Medulla oblongata (tissue), 1 donor: Measurements from ENCODE around the gene GPR146.
"Not testable (repeated sequence)": the region's sequence is repeated elsewhere in the genome, so short reads cannot be mapped to it uniquely, and the experiment has no call there.

Experiments
- DNase-seq: peaks from one replicate; pipeline ENCODE4 v3.0.0-alpha.2; 2015; ENCODE audit errors: extremely low spot score

Gene GPR146

DNA sequence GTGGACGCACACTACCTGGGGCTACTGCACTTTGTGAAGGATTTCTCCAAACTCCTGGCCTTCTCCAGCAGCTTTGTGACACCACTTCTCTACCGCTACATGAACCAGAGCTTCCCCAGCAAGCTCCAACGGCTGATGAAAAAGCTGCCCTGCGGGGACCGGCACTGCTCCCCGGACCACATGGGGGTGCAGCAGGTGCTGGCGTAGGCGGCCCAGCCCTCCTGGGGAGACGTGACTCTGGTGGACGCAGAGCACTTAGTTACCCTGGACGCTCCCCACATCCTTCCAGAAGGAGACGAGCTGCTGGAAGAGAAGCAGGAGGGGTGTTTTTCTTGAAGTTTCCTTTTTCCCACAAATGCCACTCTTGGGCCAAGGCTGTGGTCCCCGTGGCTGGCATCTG, 14.0 kb downstream of the GPR146 start:
- no peak for DNase-seq

DNA sequence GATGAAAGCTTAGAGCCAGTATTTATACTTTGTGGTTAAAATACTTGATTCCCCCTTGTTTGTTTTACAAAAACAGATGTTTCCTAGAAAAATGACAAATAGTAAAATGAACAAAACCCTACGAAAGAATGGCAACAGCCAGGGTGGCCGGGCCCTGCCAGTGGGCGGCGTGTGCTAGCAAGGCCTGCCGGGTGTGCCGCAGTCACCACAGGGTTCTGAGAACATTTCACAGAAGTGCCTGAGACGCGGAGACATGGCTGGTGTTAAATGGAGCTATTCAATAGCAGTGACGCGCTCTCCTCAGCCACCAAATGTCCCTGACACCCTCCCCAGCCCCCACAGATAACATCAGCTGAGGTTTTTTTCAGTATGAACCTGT, 14.5 kb downstream of the GPR146 start:
- no peak for DNase-seq

DNA sequence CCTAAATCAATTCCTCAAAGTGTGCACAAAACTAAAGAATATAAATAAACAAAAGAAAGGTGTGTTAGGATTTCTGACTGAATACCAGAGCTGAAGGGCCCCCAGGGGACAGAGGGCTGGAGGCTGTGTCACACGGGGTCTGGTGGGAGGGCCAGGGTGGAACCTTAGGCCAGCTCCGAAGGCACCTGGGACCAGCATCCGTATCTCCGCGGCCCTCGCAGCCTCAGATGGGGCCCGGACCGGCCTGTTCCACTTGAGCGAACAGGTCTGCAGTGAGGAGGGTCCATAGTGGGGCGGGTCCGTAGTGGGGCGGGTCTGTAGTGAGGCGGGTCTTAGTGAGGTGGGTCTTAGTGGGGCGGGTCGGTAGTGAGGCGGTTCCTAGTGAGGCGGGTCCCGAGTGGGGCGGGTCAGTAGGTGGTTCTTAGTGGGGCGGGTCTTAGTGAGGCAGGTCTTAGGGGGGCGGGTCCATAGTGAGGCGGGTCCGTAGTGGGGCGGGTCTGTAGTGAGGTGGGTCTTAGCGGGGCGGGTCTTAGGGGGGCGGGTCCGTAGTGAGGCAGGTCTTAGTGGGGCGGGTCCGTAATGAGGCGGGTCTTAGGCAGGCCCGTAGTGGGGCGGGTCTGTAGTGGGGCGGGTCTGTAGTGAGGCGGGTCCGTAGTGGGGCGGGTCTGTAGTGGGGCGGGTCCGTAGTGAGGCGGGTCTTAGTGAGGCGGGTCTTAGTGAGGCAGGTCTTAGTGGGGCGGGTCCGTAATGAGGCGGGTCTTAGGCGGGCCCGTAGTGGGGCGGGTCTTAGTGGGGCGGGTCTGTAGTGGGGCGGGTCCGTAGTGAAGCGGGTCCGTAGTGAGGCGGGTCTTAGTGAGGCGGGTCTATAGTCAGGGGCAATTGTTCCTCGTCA, 15.1 kb downstream of the GPR146 start:
- DNase-seq, result no peak

DNA sequence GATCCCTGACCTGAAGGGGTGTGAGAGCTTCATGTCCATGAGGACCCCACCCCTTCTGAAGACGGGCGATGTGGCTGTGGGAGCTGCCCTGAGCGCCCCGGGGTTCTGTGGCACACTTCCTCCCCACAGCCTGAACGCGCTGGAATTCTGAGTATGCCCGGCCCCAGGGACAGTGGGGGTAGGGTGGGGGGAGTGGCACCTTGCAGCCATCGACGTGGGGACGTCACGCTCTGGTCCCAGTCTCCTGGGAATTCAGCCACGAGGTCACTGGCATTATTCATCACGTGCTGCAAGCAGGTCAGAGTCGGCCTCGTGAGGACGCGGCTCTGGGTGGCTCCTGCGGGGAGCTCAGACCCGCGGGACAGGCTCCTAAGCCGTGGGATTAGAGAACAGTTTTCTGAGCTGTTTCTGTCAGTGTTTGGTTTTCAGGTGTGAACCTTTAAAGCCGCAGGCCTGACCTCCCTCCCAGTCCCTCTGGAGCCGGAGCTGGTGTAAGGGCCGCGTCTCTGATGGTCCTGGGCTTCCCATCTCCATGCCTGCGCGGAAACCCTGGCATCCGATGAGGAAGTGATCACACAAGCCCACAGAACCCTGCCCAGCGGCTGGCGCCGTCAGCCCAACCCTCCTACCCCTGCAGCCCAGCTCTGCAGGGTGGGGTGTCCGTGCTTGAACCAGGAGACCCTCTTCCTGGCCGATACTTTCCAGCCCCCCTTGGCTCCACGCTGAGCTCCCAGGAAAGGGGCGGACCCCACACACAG, 16.1 kb downstream of the GPR146 start:
- DNase-seq, result no peak

DNA sequence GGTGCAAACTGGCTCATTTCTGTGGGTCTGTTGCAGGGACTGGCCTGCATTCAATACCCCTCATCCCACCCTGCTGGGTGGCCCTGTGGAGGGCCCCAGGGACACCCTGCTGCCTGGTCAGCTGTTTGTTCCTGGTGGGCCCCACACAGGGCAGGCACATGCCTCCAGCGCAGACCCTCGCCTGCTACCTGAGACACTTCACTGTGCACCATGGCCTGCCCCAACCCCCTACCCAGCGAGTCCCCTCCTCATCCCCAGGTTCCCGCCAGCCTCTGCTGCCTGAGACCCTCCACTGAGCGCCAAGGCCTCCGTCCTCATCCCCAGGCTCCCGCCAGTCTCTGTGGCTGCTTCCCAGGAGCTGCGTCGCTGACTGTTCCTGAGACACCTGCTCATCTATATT, 16.8 kb downstream of the GPR146 start:
- no peak for DNase-seq

DNA sequence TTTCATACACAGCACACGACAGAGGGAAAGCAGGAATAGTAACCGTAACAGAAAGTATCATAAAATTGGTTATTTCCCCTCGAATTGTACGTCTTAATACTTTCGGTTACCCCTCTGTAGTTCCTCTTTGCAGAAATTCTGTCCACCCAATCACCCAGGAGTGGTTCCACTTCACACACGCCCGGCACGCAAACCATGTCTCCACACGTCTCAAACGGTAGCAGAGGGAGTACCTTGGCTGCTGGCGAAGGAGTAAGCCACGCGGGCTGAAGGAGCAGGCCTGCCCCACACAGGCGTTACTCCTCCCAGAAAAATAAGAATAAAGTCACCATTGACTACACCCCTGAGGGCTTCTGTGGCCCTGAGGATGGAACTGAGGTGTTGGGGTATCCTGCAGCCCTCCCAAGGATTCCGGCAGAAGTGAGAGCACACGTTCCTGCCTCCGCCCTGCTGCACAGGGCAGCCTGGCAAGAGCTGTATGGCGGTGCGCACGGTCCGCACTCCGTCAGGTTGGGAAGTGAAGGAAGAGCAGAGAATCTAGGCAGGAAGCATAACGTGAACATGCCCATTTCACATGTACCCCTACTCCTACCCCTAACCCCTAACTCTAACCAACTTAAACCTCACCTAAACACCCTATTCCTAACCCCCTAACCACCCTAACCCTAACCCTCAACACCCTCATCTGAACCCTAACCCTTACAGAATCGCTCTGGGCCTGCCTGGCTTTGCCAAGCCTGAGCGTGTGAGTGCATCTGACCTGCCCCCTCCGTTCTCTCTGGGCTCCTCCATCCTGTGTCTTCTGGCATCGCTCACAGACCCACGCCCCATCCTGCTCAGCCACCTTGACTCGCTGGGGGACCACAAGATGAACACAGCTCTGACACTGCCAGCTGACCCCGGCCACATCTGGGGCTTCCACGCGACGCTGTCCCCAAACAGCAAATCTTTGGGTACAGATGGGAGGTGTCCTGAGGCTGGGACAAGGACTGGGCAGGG, 18.2 kb downstream of the GPR146 start:
- DNase-seq, result no peak

DNA sequence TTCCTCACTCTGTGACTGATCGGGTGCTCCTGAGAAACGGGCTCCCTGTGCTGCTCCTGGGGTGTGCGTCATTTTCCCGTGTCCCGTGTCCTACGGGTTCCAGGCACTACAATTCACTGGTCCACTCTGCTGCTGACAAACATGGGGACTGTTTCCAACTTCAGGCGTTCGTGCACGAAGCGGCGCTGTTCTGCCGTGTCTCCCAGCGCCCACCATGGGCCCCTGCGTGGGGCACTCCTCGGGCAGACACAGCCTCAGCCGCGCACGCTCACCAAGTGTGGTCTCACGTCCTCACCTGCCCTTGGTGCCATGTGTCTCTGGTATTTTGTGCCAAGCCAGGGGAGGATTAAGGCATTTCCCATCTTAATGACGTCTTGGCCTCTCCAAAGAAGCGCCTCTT, 19.0 kb downstream of the GPR146 start:
- no peak for DNase-seq

DNA sequence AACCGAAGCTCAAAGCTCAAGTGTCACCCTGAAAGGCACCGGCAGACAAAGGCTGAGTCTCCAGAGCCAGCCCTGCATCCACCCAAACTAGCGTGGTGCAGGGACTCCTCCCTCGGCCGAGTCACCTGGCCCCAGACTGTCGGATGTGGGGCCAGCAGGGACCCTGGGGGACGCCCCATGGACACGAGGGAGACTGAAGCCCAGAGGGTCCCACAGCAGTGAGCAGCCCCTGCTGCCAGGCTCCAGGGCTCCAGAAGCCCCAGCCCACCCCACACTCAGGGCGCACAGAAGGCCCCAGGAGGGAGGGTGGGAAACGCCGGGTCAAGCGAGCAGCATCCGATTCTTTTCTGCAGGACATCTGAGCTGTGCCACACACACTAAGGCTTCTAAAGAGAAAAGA, 20.2 kb downstream of the GPR146 start:
- no peak for DNase-seq

DNA sequence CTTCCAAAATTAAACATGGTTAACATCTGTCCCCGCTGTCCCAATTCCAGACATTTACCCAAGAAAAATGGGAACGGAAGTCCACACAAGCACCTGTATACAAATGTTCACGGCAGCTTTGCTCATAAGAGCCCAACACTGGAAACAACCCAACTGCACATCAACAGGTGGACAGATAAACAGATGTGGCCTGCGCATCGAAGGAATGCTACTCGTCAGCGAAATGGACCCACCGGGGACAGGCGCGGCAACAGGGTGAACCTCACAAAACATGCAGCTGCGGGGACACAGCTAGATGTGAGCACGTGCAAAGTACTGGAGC, 20.9 kb downstream of the GPR146 start:
- no peak for DNase-seq

DNA sequence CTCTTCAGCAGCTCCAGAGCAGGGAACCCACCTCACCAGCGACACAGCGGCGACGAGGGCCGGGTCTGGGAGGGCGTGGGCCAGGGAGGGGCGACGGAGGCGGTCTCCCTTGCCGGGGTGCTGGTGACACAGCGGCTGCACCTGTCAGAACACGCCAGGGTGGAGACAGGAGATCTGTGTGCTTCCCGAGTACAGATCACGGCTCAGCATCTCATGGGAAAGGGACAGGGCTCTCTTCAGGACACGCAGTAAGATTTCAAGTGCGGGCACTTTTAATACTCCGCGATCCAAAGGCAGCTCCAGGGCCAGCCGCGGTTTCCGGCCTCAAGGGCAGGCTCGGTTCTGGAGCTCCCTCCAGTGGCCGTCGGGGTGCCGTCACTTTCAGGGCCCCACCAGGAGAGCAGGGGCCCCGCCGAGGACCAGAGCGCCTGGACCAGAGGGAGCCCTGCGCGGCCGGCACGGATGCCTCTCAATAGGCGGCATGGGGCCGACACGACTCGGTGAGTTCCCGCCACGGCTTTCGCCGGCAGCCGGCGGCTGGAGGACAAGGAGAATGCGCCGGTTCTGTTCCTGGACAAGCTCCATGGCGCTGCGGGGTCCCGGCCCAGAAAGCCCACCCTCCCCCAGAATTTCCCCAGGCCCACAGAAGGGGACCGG, 21.4 kb downstream of the GPR146 start:
- peak; percentile 83 for DNase-seq

DNA sequence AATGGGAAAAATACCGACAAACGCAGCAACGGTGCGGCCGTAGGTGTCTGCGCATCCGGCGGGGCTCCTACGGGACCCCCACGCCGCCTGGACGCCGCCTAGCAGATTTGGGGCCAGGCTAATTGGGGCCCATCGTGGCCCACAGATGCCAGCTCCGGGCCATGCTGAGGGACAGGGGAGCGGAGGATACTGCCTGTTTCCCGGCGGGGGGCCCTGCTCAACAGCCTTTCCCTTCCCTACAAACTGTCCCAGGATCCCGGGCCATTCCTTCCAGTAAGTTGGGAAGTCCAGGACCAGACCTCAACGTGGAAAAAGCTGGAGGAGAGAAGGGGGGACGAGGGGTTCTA, 21.9 kb downstream of the GPR146 start:
- no peak for DNase-seq

DNA sequence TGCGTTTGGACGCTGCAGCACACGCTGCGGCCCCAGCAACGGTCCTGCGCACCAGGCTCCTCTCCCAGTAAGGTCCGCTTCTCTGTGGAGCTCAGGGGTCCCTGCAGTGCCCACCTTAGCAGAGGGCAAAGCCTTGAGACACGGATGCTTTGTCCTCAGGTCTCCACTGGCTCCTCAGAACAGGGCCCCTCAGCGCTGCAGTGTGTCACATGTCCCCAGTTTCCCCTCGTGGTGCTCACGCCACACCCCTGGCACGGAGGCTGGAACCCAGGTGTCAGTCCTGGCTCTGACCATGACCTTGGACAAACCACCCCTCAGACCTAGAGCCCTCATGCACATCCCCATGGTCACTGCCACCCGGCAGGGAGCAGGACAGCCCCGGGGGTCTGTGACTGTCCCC, 23.7 kb downstream of the GPR146 start:
- no peak for DNase-seq

DNA sequence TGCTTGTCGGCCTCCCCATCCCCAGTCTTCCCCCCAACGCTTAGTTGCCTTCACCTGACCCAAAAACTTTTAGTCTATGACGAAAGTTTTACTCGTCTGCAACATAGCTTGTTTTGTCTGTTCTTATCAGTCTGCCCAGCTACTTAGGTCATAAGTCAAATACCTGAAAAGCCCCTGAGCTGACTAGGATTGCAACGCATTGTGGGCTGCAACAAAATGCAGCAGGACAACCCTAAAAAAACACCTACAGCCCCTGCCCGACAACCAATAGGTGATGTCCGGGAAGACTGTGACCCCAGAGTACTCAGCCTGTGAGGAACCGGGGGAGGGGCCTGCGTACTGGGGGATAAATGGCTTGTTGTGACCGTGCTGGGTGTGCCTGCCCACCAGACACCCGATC, 24.3 kb downstream of the GPR146 start:
- no peak for DNase-seq

DNA sequence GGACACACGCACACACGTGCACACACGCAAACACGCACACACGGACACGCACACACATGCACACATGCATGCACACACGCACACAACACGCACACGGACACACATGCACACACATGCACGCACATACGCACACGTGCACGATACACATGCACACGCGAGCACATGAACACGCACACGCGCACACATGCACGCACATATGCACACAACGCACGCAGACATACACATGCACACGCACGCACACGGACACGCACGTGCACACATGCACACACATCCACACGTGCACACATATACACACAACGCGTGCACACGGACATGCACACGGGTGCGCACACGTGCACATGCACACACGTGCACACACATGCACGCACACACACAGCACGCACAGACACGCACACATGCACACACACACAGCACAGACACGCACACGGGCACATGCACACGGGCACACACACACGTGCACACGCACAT, 26.2 kb downstream of the GPR146 start:
- DNase-seq, result no peak

DNA sequence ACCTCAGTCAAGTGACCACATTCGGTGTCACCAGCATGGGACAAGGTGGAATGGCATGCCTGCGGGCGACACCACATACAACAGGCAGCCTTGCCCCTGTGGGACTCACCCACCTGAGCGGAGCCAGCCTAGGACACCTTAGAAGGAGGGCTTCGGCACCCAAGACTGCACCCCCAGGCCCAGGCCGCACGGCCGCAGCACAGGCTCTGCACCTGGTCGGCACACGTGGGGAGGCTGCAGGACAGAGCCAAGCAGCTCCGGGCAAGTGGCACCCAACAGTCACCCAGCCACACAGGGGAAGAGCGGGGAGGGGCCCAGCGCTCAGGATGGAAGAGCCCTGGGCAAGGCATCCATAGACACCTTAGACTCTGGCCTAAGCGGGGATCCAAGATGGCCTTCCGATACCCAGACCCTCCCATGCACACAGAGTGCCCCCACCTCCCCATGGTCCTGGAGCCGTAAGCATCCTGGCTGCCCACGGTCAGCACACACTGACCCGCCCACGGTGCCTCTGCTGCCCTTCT, 27.4 kb downstream of the GPR146 start:
- no peak for DNase-seq

DNA sequence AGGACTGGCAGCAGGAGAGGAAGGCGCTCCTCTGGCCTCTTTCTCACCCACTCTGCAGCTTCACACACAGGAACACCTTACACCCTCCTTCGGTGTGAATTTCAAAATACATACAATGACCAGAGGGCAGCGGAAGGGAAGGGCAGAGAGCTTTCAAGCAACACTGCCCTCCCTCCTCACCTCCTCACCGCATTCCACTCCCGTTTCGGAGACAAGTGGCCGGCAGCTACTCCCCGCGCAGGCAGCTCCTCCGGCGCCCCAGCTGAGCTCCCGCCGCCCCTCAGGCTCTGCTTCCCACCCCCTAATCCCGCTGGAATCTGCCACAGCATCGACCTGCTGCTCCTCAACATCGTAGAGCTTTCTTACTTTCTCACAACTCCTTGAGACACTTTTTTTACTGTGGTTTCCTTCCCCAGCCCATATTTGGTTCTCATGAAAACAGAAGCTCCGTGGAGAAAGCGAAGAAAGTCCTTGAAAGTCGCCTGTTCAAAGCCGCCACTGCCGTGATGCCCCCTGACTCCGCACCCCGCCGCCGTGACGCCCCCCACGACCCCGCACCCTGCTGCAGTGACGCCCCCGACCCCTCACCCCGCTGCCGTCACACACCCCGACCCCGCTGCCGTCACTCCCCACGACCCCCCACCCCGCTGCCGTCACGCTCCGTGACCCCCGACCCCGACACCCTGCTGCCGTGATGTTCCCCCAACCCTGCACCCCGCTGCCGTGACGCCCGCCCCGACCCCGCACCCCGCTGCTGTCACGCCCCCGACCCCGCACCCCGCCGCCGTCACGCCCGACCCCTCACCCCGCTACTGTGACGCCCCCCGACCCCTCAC, 29.0 kb downstream of the GPR146 start:
- DNase-seq, result no peak

DNA sequence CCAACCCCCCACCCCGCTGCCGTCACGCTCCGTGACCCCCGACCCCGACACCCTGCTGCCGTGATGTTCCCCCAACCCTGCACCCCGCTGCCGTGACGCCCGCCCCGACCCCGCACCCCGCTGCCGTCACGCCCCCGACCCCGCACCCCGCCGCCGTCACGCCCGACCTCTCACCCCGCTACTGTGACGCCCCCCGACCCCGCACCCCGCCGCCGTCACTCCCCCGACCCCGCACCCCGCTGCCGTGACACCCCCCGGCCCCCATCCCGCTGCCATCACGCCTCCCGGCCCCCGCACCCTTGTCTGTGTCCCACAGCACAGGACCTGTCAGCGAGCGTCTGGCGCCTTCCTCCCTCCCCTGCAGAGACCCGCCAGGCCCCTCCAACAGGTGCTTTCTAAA, 29.7 kb downstream of the GPR146 start:
- not testable (repeated sequence) for DNase-seq

DNA sequence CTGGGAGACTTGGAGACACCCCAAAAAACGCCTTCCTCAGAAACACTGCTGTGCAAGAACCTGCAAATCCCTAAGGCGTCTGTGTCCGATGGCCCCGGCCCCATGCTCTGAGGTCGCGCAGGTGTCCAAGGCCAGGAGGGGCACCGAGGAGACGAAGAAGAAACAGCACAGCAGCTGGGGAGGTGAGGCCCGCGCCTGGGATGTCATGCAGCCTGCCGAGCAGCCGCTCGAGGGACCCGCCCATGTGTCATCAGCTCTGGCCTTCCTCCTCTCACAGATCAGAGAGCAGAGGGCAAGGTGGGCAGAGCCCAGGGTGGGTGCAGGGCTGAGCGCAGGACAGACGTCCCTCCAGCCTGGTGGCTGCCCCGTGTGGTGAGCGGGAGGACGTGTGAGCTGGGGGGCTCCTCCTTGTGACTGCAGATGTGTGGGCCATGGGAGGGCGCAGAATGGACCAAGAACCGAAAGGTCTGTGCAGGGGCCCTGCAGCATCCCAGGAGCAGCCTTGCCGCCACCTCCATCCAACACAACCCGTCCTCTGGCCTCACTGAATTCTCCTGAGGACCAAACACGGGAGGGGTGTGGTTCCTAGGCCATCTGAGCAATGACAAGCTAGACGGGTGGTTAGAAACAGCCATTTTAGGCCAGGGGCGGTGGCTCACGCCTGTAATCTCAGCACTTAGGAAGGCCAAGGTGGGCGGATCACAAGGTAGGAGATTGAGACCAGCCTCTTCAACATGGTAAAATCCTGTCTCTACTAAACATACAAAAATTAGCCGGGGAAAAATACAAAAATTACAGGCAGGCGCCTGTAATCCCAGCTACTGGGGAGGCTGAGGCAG, 30.5 kb downstream of the GPR146 start:
- DNase-seq, result no peak
